NCI-H460 (cell line): ENCODE measurements around the gene CNNM1. TPM values are rescaled to one million over a fixed set of nuclear protein-coding genes. Genes with fewer than 3 reads are reported as not detected.
A peak's percentile ranks its signal among the peaks of the same experiment; 100 is the strongest.

Source experiments
- DNase-seq: peaks from one replicate; pipeline ENCODE4 v3.0.0-alpha.2; 2016; ENCODE audit warnings: low read depth; ENCODE audit errors: extremely low read depth
- total RNA-seq: library from RNA; depleted of rRNA; stranded (reverse); fragments of >200 nt; shearing (Covaris generic); gene quantifications from 2 replicates; pipeline ENCODE4 v1.2.3, GENCODE V29; 2014

CNNM1 gene
- total RNA-seq, 1 experiment from 2014 or later, result 2.5 TPM

DNA sequence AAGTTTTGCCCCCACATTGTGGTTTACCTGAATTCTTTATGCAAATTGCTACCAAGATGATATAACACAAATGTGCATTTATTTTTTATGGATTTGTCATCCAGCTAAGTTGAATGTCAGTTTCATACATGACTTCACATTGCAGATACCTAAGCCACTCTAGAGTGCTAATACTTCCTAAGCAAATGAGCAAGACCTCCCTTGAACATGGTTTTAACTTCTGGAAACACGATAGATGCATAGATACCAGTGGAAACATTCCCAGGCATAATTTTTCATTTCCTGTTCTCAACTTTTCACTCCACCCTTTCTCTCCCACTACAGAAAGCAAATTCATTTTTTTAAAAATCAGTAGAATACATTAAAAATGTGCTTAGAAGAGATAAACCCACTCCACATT is 81.0 kb downstream of the CNNM1 start:
- no peak for DNase-seq

DNA sequence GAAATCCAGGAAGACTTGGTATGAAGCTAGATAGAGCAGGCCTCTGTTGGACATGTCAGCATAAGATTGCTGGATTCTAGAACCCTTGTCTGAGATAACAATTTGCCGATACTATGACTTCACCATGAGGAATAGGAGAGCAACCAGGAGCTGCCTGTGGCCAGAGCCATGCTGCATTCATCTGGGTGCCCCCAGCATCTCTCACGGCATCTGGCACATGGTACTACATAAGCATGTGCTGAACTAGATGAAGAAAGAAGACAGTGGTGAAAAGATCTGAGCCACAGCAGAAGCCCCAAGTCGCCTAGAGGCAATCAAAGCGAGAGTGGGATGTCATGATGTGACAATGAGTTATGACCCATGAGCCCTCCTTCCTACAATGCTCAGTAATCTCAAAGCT is 81.7 kb downstream of the CNNM1 start:
- no peak for DNase-seq

DNA sequence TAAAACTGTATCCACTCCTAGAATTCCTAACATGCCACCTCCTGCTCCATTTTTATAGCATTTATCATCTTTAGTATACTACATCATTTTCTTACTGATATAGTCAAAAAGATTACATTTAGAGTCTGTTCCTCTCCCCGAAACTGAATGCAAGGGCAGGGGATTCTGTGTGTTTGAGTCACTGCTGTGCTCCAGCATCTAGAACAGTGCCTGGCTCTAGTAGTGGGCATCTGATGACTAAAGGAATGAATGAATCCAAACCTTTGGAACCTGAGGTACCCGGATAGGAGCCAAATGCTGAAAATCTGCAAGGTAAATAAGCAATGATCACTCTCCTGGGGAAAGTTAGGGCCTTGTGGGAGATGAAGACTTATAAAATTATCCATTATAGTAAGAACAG is 82.4 kb downstream of the CNNM1 start:
- no peak for DNase-seq

DNA sequence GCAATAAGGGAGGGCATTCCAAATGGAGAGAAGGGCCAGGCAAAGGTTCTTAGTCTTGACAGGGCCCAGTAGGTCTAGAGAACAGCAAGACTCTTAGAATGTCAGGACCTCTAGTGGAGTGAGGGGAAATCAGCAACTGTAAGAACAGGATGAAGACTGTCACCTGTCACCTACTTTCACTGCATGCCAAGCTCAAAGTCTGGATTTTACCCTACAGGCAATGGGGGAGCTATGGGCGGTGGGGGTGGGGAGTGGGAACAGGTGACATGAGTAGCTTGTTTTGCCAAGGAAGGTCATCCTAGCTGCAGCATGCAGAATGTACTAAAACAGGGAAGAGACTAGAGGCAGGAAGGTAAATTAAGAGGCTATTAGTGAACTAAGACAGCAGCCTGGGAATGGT is 82.9 kb downstream of the CNNM1 start:
- DNase-seq, result no peak

DNA sequence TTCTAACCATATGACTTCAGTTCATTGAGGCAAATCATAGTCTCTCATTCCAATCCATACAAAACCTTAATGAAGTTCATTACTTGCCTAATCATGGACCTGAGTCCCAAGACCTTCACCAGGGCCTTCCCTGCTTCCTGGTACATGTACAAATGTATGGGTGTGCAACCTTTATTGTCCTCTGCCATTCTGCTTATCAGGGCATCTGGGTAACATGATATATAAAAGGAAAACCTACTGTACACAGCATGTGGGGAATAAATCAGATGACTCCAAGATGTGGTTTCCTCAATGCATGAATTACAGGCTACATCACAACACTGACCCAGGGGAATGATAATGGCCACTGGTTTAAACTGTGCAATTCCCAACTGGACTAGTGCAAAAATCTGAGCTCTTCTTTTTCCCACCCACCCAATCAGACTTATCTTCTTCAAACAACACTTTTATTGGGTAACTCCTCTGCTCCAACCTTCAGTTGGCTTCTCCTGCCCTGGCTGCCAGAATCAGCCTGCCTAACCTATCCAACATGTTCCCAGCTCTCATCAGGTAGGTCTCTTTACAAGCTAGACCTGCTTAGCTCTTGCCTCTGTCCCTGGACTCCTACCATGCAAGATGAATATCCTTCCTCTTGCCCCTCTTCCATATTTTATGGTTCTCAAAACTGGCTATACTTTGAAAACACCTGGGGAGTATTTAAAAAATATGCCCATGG is 89.9 kb downstream of the CNNM1 start:
- DNase-seq, result no peak

DNA sequence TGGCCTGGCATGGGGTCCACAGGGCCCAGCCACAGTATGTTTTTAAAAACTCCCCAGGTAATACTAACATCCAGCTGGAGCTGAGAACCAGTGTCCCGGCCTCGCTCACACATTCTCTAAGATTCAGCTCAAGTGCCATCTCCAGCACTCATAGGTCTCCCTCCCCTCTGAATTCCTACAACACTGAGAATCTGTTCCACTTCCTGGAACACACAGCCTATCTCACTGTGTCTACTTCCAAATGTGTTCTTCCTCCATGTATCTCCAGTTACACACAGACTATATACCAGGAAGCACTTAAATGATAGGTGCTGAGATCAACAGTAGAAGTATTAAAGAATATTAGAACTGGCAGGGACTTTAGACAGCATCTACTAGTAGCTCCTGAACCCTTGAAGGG is 90.5 kb downstream of the CNNM1 start:
- DNase-seq, result no peak

DNA sequence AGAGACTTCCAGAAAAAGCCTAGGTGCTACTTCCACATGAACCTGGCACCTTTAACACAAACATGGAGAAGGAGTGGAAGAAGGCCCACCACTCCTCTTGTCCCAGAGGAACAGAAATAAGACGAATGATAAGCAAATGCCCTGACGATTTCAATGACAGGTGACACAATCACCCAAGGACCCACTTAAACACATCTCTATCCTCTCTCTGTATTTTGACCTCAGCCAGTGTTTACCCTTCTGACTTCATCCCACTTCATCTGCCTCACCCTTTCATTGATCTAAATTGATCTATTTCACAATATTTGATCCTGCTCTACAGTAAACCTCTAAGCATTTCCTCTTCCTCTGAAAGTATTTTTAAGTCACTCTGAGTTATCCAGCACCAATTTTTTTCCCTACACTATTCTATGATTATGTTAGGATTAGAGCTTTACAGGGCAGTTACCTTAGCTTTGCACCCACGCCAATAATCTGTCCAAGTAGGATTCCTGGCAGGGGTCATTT is 92.1 kb downstream of the CNNM1 start:
- no peak for DNase-seq

DNA sequence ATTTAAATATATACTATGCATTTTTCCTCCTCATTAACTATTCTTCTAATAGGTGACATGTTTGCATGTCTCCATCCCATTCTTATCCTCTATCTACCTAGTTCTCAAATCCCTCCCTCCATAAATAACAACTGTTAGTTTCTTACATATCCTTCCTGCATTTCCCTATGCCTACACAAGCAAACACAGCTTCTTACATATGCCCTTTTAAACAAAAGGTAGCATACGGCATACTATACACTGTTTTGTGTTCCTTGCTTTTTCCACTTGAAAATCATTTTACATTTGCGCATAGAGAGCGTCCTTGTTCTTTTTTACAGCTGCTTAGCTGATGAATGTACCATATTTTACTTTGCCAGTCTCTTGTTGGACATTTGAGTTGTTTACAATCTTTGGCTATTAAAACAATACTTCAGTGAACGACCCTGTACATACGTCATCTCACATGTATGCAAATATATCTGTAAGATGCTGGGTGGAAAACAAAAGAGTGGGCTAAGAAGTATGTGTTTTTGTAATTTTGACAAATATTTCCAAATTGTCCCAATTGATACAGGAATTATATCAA is 93.5 kb downstream of the CNNM1 start:
- DNase-seq, result no peak

DNA sequence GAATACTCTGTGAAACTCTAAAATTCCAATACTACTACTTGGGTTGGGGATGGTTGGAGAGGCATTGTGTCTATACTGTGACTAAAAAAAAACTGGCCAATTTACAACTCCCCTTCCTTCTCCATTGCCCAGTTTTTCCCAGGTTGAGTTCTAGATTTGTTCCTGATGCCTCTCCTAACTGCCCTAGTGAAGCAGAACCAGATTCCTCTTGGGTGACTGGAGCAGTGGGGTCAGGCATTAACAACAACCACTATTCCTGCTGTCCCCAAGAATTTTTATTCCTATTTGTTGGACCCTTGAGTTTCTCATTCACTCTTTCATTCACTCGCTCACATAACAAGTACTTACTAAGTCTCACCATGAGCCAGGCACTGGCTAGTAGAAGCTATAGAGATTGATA is 95.5 kb downstream of the CNNM1 start:
- DNase-seq, result no peak

DNA sequence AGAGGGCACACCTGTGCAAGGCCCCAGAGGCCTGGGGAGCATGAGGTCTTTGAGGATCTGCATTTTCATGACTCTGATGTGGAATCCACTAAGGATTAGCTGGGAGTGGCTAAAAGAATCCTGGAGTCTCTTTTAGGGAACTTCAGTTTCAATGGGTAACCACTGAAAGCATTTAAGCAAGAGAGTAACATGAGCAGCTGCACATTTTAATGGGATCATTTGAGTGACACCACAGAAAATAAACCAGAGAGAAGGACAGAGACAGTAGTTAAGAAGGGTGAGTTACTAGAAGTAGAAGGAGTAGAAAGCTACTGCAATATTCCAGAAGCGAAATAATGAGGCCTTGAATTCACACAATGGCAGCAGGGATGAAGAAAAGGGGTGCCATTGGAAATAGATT is 96.0 kb downstream of the CNNM1 start:
- DNase-seq, result no peak

DNA sequence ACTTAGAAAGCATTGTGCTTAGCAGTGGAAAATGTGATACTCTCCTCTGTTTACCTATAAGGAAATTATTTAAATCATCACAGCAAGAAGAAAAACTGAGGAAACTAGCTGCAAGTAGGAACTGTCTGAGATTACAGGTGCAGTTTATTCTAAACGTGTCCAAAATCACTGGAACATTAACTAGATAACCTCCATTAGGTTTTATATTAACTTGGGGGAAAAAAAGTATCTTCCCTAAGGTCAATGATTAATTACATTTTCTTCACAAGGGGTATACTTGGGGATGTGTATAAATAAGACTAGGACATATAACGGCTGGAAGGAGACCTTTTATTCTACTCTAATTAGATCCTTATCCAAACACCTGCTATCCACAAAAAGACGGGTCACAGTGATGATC is 97.5 kb downstream of the CNNM1 start:
- no peak for DNase-seq

DNA sequence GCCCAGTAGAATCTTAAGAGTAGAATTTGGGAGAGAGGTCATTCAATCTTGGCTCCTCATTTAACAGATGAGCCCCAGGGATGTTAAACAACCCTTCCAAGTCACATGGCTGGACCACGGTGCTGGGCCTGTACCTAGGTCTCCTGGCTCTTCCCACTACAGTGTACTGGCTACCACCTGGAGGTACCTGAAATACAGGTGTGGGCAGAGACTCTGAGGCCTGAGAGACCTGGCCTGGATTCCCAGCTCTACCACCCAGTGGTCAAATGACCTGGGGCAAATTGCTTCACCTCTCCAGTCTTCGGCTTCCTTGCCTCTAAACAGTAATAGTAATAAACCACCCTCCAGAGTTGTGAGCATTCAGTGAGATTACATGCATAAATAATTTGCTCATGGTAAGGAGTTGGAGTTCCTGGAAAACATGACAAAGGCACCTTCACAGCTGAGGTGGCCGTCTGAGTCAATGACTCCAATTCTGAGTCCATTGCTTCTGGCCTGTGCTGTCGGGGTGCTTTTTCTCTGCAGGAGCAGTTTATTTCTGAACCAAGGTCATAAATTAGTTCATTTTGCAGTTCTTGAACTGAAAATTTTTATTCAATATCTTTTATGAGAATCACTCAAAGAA is 98.5 kb downstream of the CNNM1 start:
- no peak for DNase-seq

DNA sequence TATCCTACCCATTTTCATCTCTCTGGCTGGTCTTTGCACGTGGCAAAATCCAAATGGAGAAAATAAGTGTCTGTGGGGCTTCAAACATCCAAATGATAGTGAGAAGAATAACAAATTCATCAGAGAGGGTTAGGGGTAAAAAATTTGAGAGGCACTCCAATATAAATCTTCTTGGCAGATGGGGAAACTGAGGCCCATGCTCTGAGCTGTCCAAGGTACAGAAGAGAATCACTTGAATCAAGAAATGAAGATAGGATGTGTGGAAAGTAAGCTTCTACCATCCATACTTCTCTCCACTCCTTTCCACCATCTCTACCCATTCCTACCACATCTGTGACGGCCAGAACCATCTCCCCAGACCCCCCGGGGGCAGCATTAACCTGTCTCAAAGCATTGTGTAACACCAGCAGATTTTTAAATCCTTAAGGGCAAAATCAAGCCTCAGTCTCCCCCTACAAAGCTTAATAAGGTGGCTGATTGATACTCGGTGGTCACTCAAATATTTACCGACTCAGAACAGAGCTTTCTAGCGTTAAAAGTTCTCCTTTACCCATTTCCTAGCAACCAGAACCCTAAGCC is 100.5 kb downstream of the CNNM1 start:
- no peak for DNase-seq

DNA sequence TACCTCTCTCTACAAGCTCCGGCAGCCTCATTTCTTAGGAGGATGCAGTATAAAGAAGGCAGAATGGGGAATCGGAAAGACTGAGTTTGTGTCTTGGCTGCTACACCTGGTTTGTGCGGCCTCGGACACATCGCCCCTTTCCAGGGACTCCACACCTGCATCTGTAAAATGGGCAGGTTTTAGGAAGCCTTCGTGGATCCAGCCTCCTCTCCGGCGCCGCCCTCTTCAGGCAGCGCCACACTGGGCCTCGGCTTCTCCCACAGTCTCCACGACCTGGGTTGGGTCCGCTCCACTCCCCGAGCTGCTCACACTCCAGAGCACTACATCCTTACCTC is 100.9 kb downstream of the CNNM1 start:
- DNase-seq, result no peak

DNA sequence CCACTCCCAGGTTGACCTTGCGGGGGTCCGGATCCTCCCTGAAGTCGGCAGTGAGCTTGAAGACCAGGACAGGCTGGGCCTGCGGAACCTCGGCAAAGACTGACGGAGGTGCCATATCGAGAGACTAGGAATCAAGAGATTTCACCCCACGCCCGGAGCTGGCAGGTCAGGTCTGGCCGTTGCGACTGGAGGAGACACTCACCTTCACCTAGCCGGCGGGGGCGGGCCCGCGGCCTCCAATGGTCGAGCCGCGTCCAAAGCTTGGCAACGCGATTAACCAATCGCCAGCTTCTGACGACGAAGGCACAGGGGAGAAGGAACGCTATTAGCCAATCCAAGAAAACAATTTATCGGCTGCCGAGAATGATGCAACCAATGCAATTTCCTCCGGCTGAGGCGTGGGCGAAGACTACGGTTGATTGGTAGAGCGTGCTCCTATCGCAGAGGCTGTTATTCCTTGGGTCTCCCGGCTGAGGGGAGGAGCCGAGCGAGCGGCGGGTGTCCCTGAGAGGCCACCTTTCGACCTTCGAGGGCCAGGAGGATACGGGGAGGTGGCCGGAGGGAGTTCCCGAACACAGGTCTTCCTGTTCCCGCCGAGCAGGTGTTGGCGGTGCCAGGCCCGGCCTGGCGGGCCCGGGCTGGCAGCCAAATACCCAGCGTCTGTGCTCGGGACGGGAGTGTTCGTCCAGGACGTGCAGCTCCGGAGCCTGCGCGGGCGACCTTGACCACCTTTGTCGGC is 101.5 kb downstream of the CNNM1 start, which contains the start of gene GOT1:
TSS of gene GOT1 (minus strand) at position 174 of the 739 bp plus-strand sequence. CDS start at position 115, 59 bp downstream.
- DNase-seq, result peak; percentile 100

DNA sequence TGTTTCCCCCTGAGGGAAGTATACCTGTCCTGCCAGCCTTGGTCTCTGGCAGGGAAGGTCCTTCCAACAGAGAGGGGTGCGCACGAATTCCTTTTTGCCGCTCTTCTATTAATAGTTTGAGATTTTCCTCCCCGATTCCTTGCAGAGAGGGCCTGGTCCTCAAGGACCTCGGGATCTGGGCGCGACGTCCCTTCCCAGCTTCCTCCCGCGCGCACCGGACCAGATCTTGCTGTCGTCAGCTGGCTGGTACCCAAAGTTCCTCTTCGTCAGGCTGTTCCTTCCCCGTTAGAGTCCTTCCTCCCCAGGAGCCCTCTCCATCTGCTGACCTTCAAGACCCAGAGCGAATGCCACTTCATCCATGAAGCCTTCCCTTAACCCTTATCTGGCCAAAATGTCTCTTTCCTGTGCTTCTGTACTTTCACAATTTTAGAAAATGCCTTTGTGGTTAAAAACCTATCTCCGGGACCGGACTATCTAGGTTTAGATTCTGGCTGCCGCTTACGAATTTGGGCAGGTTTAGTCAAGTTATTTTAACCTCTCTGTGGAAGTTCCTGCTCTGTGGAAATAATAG is 102.1 kb downstream of the CNNM1 start:
- DNase-seq, result peak; percentile 30

DNA sequence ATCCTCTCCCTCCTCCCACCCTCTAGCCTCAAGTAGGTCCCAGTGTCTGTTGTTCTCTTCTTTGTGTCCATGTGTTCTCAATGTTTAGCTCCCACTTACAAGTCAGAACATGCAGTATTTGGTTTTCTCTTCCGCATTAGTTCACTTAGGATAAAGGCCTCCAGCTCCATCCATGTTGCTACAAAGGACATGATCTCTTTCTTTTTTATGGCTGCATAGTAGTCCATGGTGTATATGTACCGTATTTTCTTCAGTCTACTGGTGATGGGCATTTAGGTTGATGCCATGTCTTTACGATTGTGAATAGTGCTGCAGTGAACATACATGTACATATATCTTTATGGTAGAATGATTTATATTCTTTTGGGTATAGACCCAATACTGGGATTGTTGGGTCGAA is 102.9 kb downstream of the CNNM1 start:
- no peak for DNase-seq

DNA sequence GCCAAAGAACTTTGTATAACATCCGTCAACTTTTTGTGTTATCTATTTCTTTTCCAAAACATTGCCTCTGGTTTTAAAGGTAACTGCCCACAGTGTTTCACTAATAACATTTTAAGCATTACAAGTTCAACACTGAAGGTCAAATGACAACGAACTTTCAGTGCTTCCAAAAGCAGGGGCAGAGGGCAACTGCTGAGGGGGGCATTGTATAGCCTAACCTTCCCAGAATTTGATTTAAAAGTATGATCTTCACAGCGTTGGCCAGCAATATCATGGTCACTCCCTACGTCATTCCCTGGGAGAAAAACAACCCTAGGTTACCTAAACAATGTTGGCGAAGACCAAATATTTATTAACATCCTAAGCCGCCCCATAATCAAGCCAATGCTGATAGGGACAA is 103.7 kb downstream of the CNNM1 start:
- no peak for DNase-seq

DNA sequence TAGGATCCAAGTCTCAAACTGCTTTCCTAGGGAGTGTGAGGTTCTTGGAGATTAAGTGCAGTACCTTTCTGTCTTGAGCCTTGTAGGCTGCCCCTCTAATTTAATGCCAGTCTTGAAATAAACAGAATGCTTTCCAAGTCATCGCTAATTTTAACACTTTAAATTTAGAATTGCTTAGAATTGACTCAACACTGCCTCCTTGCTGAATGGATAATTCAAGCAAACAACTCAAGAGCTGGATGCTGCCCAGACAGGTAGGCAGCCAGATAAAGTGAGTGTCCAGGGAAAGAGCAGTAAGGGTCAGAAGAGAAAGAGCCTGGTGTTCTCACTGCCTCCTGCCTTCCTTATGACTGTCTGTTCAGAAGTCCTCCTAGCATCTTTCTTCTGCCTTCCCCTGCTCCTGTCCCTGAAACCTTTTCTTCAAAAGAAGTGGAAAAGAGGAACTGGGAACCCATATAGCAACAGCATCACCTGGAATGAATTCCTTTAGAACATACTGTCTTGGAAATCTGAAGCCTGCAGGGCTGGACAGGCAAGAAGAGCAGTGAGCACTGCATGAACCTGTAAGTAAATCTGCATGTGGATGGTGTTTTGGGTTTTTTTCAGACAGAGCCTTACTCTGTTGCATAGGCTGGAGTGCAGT is 104.3 kb downstream of the CNNM1 start:
- no peak for DNase-seq

DNA sequence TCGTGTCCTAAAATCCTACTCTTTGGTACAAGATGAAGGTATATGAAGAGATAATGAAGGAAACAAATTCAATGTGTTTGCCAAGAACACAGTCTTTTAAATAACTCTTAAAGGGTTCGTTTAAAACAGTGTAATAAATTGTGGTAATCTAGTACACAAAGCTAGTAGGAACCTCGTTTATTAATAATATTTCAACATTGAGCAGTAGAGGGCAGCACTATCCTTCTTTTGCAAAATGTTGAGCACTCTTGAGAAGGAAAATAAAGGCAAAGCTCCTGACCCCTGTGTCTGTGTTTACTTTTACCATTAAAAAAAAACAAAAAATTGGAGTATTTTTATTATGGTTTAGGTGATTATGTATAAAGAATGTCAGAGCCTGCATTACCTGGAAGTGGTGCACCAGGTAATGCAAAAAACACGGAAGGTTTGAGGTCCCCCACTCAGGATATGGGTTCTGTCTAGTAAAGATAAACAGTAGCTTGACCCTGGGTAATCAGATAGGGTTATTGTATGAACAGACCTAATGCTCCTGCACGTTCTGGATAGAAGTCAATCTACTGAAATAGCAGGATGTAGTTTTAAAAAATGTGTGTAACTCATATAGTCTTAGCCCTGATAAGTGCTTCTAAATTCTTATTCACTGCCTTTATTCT is 107.0 kb downstream of the CNNM1 start:
- DNase-seq, result peak; percentile 58
